ENCODE measurements around the gene STARD9.

Gene STARD9

GRCh38 chr15:42696626-42697025 lies 121.2 kb downstream of the STARD9 start:
- DNase-seq, result no peak

- DNase-seq, result peak; percentile 8 to 53
Observed at GRCh38 chr15:42704492-42704926, 129.1 kb downstream of the STARD9 start.

GRCh38 chr15:42705336-42705735 lies 129.9 kb downstream of the STARD9 start:
- DNase-seq, result no peak

GRCh38 chr15:42707068-42707467 lies 131.7 kb downstream of the STARD9 start:
- DNase-seq, result no peak

GRCh38 chr15:42707873-42708544 lies 132.6 kb downstream of the STARD9 start:
- no peak for DNase-seq

- DNase-seq, result no peak
Observed at GRCh38 chr15:42710662-42711061, 135.3 kb downstream of the STARD9 start.

- DNase-seq, result no peak
Observed at GRCh38 chr15:42711746-42712145, 136.3 kb downstream of the STARD9 start.

- DNase-seq, result no peak
Observed at GRCh38 chr15:42712584-42712983, 137.2 kb downstream of the STARD9 start.

- no peak for DNase-seq
Observed at GRCh38 chr15:42716125-42716524, 140.7 kb downstream of the STARD9 start.

- no peak for DNase-seq
Observed at GRCh38 chr15:42716626-42717025, 141.2 kb downstream of the STARD9 start.

GRCh38 chr15:42719043-42719442 lies 143.6 kb downstream of the STARD9 start:
- DNase-seq, result no peak

- DNase-seq, result no peak
Observed at GRCh38 chr15:42720071-42720470, 144.7 kb downstream of the STARD9 start.

GRCh38 chr15:42721016-42721415 lies 145.6 kb downstream of the STARD9 start:
- no peak for DNase-seq

- no peak for DNase-seq
Observed at GRCh38 chr15:42721916-42722315, 146.5 kb downstream of the STARD9 start.

- DNase-seq, result no peak
Observed at GRCh38 chr15:42723068-42723467, 147.7 kb downstream of the STARD9 start.

- no peak for DNase-seq
Observed at GRCh38 chr15:42724276-42724675, 148.9 kb downstream of the STARD9 start.

- DNase-seq, result no peak
Observed at GRCh38 chr15:42725331-42725903, 150.0 kb downstream of the STARD9 start.

- DNase-seq, result no peak
Observed at GRCh38 chr15:42726114-42726513, 150.7 kb downstream of the STARD9 start.

GRCh38 chr15:42727750-42728381 lies 152.5 kb downstream of the STARD9 start:
- no peak for DNase-seq

GRCh38 chr15:42728560-42728959 lies 153.2 kb downstream of the STARD9 start:
- DNase-seq, result no peak

- no peak for DNase-seq
Observed at GRCh38 chr15:42728972-42729371, 153.6 kb downstream of the STARD9 start.

- DNase-seq, result no peak
Observed at GRCh38 chr15:42729409-42729808, 154.0 kb downstream of the STARD9 start.

- no peak for DNase-seq
Observed at GRCh38 chr15:42730135-42730534, 154.7 kb downstream of the STARD9 start.

GRCh38 chr15:42730536-42730935 lies 155.1 kb downstream of the STARD9 start:
- no peak for DNase-seq
